A673 (cell line): ENCODE results near the gene UHRF1.

ENCODE experiments used
- EZH2 ChIP-seq: fragments of 200-600 bp; sonication (generic); IDR thresholded peaks from 2 replicates; pipeline ENCODE4 v1.6.1; 2017; ENCODE audit warnings: borderline replicate concordance, low read depth, mild to moderate bottlenecking, mixed read lengths, antibody characterized with exemption, low read length; ENCODE audit not compliant: poor library complexity, severe bottlenecking
- TF ChIP-seq, protein P1 (sequence below): fragments of 300-800, 200-600 bp; sonication (generic); conservative IDR thresholded peaks from 2 replicates; pipeline ENCODE4 v1.5.1; 2017; ENCODE audit warnings: low read depth, mild to moderate bottlenecking, antibody characterized with exemption, low read length, moderate library complexity, mixed read lengths

DNA sequence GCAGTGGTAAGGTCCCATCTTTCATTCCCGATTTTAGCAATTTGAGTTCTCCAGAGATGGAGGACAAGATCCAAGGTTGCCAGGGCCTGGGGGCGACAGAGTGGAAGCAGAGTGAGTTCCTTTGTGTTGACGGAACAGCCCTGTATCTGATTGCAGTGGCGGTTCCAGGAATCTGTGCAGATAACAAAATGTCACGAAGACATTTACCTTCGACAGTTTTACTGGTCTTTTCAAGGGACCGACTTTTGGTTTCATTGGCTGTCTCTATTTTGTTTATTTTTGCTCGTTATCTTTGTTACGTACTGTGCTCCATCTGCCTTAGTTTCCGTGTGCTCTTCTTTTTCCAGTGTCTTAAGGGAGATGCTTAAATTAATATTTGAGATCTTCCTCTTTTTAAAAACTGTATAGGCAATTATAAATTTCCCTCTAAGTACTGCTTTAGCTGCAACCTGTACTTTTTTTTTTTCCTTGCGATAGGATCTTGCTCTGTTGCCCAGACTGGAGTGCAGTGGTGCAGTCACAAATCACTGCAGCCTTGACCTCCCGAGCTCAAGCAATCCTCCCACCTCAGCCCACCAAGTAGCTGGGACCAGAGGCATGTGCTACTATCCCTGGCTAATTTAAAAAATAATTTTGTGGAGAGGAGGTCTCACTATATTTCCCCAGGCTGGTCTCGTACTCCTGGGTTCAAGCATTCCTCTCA lies 82.8 kb downstream of the UHRF1 start:
- TF ChIP-seq, protein P1, sequence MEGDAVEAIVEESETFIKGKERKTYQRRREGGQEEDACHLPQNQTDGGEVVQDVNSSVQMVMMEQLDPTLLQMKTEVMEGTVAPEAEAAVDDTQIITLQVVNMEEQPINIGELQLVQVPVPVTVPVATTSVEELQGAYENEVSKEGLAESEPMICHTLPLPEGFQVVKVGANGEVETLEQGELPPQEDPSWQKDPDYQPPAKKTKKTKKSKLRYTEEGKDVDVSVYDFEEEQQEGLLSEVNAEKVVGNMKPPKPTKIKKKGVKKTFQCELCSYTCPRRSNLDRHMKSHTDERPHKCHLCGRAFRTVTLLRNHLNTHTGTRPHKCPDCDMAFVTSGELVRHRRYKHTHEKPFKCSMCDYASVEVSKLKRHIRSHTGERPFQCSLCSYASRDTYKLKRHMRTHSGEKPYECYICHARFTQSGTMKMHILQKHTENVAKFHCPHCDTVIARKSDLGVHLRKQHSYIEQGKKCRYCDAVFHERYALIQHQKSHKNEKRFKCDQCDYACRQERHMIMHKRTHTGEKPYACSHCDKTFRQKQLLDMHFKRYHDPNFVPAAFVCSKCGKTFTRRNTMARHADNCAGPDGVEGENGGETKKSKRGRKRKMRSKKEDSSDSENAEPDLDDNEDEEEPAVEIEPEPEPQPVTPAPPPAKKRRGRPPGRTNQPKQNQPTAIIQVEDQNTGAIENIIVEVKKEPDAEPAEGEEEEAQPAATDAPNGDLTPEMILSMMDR: no peak
- no peak for TF ChIP-seq EZH2
